Kidney (tissue), 14 donors: Measurements from ENCODE around the gene CHD2. TPM values are rescaled to one million over a fixed set of nuclear protein-coding genes. Genes with fewer than 3 reads are reported as not detected.

Experiments
- DNase-seq, 5 donors: peaks; one replicate each; pipeline ENCODE4 v3.0.0-alpha.2; 2013 to 2020
- FAIRE-seq: peaks from 2 replicates; lab custom pipeline; 2012; peaks lifted over from hg19 to GRCh38; lab: Jason Lieb, UNC
- H3K27ac ChIP-seq, 2 donors: one replicate each; pipeline ENCODE4 v1.7.0; 2013; ENCODE audit warnings: low read depth in 2 of 2, low read length in 2 of 2, inconsistent platforms in 1 of 2
- H3K27me3 ChIP-seq: one replicate; pipeline ENCODE4 v1.7.1; 2013; ENCODE audit warnings: low read length, inconsistent platforms; ENCODE audit not compliant: control insufficient read depth, insufficient read depth
- H3K36me3 ChIP-seq, 3 donors: one replicate each; pipeline versions ENCODE4 v1.7.0 to v1.7.1; 2013; ENCODE audit warnings: low read length in 3 of 3, control low read depth in 1 of 3, inconsistent platforms in 1 of 3; ENCODE audit not compliant: insufficient read depth in 3 of 3, control insufficient read depth in 2 of 3
- H3K4me1 ChIP-seq, 3 donors: one replicate each; pipeline versions ENCODE4 v1.7.0 to v1.7.1; 2013; ENCODE audit warnings: low read length in 3 of 3, inconsistent platforms in 1 of 3, low read depth in 1 of 3; ENCODE audit not compliant: control insufficient read depth in 2 of 3, insufficient read depth in 2 of 3
- H3K4me3 ChIP-seq, 3 donors: one replicate each; pipeline versions ENCODE4 v1.7.0 to v1.8.1; 2013; ENCODE audit warnings: low read length in 3 of 3, control low read depth in 1 of 3, inconsistent platforms in 1 of 3
- H3K9ac ChIP-seq, 3 donors: one replicate each; pipeline versions ENCODE4 v1.7.0 to v1.7.1; 2013; ENCODE audit warnings: low read length in 3 of 3, control low read depth in 1 of 3, inconsistent platforms in 1 of 3
- H3K9me3 ChIP-seq, 3 donors: one replicate each; pipeline versions ENCODE4 v1.7.0 to v1.7.1; 2013; ENCODE audit warnings: low read length in 3 of 3, control low read depth in 1 of 3, inconsistent platforms in 1 of 3; ENCODE audit not compliant: control insufficient read depth in 2 of 3, insufficient read depth in 1 of 3
- intact Hi-C: fragments of 100-400 bp; cut with DNase I; formaldehyde crosslinking; loops from one replicate; pipeline ENCODE4 v1.11.1; 2022
- polyA plus RNA-seq: library from polyadenylated mRNA; stranded (reverse); fragments of 350-450 nt; fragmentation: Illumina TruSeq; extraction: RNeasy Lipid Tissue Mini Kit (QIAGEN cat#74804); gene quantifications from one replicate; pipeline ENCODE4 v1.2.3, GENCODE V29; 2014; ENCODE audit warnings: low read depth, low replicate concordance; ENCODE audit not compliant: insufficient read depth
- total RNA-seq: library from RNA; stranded (reverse); fragmentation: NEBNext Ultra II Directional; extraction: Animal tissue kit (Norgen Biotek cat#: 25700); gene quantifications from one replicate; pipeline ENCODE4 v1.2.1, GENCODE V29; 2021
- TF ChIP-seq, protein P1 (sequence below): IDR thresholded peaks from 3 replicates; pipeline ENCODE4 v1.5.1; 2012; ENCODE audit warnings: mild to moderate bottlenecking, moderate library complexity, borderline replicate concordance; ENCODE audit not compliant: insufficient read depth; ENCODE audit errors: extremely low read depth
- donor health status: control.
- donor health status: control.
- donor health status: control.
- donor health status: control.
- donor health status: control.
- donor health status: DM: yes; HTN: yes; CAD: no.
- donor health status: Normal renal cell carcinoma (clear cell type).

Gene CHD2
- total and polyA plus RNA-seq, 2 donors from 2014 or later = 22.5 to 137 TPM

GRCh38 chr15:92937901-92938300 is 37.8 kb downstream of the CHD2 start:
- no peak overlapping the region for H3K9ac ChIP-seq
- H3K4me3 ChIP-seq = no peak overlapping the region
- intact Hi-C loops = no loop called here
- TF ChIP-seq, protein P1, sequence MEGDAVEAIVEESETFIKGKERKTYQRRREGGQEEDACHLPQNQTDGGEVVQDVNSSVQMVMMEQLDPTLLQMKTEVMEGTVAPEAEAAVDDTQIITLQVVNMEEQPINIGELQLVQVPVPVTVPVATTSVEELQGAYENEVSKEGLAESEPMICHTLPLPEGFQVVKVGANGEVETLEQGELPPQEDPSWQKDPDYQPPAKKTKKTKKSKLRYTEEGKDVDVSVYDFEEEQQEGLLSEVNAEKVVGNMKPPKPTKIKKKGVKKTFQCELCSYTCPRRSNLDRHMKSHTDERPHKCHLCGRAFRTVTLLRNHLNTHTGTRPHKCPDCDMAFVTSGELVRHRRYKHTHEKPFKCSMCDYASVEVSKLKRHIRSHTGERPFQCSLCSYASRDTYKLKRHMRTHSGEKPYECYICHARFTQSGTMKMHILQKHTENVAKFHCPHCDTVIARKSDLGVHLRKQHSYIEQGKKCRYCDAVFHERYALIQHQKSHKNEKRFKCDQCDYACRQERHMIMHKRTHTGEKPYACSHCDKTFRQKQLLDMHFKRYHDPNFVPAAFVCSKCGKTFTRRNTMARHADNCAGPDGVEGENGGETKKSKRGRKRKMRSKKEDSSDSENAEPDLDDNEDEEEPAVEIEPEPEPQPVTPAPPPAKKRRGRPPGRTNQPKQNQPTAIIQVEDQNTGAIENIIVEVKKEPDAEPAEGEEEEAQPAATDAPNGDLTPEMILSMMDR = no peak
- DNase-seq (no peak), FAIRE-seq (no peak)
- peaks cover 0 to 5% (median 0%) of the 10 kb centered on the region in 3 donors for H3K4me1 ChIP-seq
- no peaks in the 10 kb centered on the region for H3K27me3 ChIP-seq
- H3K9me3 ChIP-seq = no peaks in the 10 kb centered on the region
- peaks cover 23 to 69% (median 36%) of the 10 kb centered on the region in 3 donors for H3K36me3 ChIP-seq
- H3K27ac ChIP-seq = no peak overlapping the region

GRCh38 chr15:92938387-92938786 is 38.3 kb downstream of the CHD2 start:
- intact Hi-C loops = no loop called here
- Histone ChIP-seq H3K4me3 (no peak overlapping the region), H3K27ac (no peak overlapping the region), H3K4me1 (peaks cover 0 to 5% (median 0%) of the 10 kb centered on the region in 3 donors), H3K9ac (no peak overlapping the region), H3K9me3 (no peaks in the 10 kb centered on the region), H3K27me3 (no peaks in the 10 kb centered on the region), H3K36me3 (peaks cover 21 to 70% (median 40%) of the 10 kb centered on the region in 3 donors)
- FAIRE-seq (no peak), DNase-seq (no peak)
- TF ChIP-seq, protein P1 = no peak

GRCh38 chr15:92941668-92942067 is 41.5 kb downstream of the CHD2 start:
- no peaks in the 10 kb centered on the region for H3K9me3 ChIP-seq
- H3K4me3 ChIP-seq = no peak overlapping the region
- no peak for FAIRE-seq
- H3K4me1 ChIP-seq = no peaks in the 10 kb centered on the region
- H3K36me3 ChIP-seq = peaks cover 32 to 74% (median 52%) of the 10 kb centered on the region in 3 donors
- DNase-seq = no peak
- intact Hi-C loops = no loop called here
- H3K27ac ChIP-seq = no peak overlapping the region
- H3K27me3 ChIP-seq = no peaks in the 10 kb centered on the region
- no peak overlapping the region for H3K9ac ChIP-seq
- TF ChIP-seq, protein P1 = no peak

DNA sequence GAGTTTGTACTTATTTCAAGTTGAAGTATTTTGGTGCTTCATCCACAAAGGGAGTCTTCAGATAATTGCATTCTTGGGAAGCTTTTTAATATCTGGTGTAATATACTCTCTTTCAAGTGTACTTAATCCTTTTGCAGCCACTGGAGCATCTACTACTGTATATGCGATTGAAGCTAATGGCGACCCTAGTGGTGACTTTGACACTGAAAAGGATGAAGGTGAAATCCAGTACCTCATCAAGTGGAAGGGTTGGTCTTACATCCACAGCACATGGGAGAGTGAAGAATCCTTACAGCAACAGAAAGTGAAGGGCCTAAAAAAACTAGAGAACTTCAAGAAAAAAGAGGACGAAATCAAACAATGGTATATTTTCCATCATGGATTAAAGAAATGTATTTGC is 42.6 kb downstream of the CHD2 start:
- DNase-seq = no peak
- FAIRE-seq = no peak
- Histone ChIP-seq H3K27me3 (no peaks in the 10 kb centered on the region), H3K4me1 (no peaks in the 10 kb centered on the region), H3K27ac (no peak overlapping the region), H3K9me3 (no peaks in the 10 kb centered on the region), H3K9ac (no peak overlapping the region), H3K36me3 (peaks cover 38 to 78% (median 59%) of the 10 kb centered on the region in 3 donors), H3K4me3 (no peak overlapping the region)
- intact Hi-C loops = no loop called here
- TF ChIP-seq, protein P1 = no peak
